GM12873 (cell line): ENCODE data around the gene FOXI1.

ENCODE experiments used
- CTCF ChIP-seq: IDR thresholded peaks from 2 replicates; pipeline ENCODE4 v1.5.1; 2012; ENCODE audit warnings: low read depth, mild to moderate bottlenecking, moderate library complexity, low read length, control low read depth; ENCODE audit not compliant: insufficient read depth; ENCODE audit errors: missing control alignments

Gene FOXI1

GRCh38 chr5:170105642-170106611, at the start of gene FOXI1:
FOXI1 (plus strand) TSS chr5:170105897; CDS start chr5:170105958, 61 bp downstream.
- no peak for TF ChIP-seq CTCF

GRCh38 chr5:170056561-170057267, 49.0 kb upstream of the FOXI1 start:
- no peak for TF ChIP-seq CTCF

GRCh38 chr5:170057311-170057710, 48.4 kb upstream of the FOXI1 start:
- TF ChIP-seq CTCF, result no peak

GRCh38 chr5:170059221-170059620, 46.5 kb upstream of the FOXI1 start:
- no peak for TF ChIP-seq CTCF

- TF ChIP-seq CTCF, result no peak
Observed at GRCh38 chr5:170067152-170067551, 38.5 kb upstream of the FOXI1 start.

GRCh38 chr5:170067574-170068170, 38.0 kb upstream of the FOXI1 start:
- no peak for TF ChIP-seq CTCF

- TF ChIP-seq CTCF, result no peak
Observed at GRCh38 chr5:170069512-170069911, 36.2 kb upstream of the FOXI1 start.
